C4-2B (cell line): Measurements from ENCODE around the gene TPBGL.

Experiments used
- H3K27ac ChIP-seq: fragments of 450-650 bp; 2 replicates; pipeline ENCODE4 v1.5.1; 2017
- ZFX ChIP-seq: fragments of 450-650 bp; IDR thresholded peaks from 2 replicates; pipeline ENCODE4 v1.6.1; 2017
- TF ChIP-seq, protein P1 (sequence below): fragments of 450-650 bp; conservative IDR thresholded peaks from 2 replicates; pipeline ENCODE4 v1.5.1; 2017; ENCODE audit warnings: mild to moderate bottlenecking

TPBGL gene

DNA sequence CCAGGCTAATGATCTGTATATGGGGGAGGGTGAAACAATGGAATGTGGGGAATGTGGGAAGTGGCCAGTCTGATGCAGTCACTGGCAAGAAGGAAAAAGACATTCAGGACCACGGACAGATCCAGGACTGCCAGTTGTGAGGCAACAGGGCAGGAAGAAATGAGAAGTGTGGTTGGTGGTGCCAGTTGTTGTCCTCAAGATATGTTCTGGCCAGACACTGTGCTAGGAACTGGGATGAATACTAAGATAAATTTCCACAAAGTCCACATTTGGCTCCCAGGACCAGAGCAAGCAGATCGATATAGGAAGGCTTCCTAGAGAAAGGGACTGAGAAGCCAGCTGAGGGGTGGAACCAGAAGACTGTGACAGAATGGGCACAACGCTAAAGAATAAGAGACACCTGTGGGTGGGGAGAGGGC is 6.8 kb upstream of the TPBGL start:
- no peak overlapping the region for H3K27ac ChIP-seq
- TF ChIP-seq, protein P1, sequence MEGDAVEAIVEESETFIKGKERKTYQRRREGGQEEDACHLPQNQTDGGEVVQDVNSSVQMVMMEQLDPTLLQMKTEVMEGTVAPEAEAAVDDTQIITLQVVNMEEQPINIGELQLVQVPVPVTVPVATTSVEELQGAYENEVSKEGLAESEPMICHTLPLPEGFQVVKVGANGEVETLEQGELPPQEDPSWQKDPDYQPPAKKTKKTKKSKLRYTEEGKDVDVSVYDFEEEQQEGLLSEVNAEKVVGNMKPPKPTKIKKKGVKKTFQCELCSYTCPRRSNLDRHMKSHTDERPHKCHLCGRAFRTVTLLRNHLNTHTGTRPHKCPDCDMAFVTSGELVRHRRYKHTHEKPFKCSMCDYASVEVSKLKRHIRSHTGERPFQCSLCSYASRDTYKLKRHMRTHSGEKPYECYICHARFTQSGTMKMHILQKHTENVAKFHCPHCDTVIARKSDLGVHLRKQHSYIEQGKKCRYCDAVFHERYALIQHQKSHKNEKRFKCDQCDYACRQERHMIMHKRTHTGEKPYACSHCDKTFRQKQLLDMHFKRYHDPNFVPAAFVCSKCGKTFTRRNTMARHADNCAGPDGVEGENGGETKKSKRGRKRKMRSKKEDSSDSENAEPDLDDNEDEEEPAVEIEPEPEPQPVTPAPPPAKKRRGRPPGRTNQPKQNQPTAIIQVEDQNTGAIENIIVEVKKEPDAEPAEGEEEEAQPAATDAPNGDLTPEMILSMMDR = no peak
- no peak for TF ChIP-seq ZFX

DNA sequence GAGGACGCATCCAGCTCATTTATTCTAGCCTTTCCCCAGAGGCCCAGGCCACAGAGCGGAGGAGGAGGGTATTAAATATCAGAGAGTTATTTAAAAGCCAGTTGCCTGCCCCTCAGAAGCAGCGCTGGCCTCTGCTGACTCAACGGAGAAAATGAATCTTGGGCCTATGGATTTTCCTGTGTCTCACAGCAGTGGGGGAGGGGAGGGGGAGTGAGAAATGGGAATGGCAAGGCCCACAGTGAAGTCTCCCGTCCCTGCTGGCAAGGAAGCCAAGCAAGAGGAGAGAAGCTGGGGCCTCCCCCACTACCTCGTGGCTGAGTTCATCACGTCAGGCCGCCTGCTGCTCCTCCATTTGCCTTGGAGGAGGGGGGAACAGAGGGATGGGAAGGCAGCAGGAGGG is 4.5 kb upstream of the TPBGL start:
- no peak overlapping the region for H3K27ac ChIP-seq
- no peak for TF ChIP-seq ZFX
- TF ChIP-seq, protein P1 = no peak

DNA sequence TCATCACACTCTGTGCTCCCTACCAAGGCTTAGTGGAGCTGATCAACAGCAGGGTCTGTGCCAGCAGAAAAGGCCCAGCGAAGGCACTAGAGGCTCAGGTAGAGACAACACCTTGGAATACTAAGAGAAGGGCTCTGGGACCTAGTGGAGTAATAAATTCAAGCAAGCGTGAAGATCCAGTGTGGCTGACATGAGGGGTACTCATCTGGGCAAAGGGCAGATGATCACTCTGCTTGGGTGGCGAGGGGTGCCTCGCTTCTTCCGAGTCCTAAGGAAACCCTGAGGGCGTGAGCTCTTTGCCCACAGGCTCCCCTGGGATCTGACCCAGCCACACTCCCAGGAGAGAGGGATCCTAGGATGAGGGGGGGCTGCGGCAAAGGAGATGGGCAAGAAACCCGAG is 3.5 kb upstream of the TPBGL start:
- H3K27ac ChIP-seq = no peak overlapping the region
- no peak for TF ChIP-seq ZFX
- TF ChIP-seq, protein P1 = no peak

DNA sequence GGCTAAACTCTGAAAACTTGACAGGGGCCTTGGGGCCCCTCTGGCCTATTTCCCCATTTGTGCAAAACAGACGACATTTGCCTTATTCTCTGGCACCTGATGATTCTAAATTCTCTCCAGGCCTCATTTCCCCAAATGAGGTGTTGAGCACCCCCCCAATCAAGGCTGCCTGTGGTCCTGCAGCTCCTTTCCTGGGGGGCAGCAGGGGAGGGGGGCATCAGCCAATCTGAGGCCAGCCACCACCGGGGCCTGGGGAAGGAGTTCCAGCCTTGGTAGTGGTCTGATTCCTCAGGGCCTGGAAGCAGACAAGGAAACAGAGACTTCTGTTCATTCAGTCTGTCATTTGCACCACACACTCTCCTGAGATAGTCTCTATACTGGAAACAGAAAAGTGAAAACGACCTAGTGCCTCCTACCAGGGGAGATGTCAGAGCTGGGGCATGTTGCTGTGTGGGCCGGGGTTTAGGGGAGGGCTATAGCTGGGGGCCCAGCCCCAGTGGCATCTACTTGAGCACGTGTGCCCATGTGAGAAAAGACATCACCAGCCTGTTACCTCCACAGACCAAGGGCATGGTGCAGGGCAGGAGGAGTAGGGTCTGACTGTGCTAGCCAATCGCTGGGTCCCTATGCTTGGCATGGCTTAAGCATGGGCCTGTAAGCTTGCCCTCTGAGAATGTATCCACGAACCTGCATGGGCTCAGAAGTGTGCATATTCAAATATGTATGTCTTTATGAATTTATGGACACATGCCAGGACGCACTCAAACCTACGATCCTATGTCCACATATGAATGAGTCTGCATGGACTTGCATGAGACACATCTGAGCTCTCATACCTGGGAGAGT is 1.8 kb upstream of the TPBGL start:
- TF ChIP-seq, protein P1 = no peak
- no peak for TF ChIP-seq ZFX
- no peak overlapping the region for H3K27ac ChIP-seq

DNA sequence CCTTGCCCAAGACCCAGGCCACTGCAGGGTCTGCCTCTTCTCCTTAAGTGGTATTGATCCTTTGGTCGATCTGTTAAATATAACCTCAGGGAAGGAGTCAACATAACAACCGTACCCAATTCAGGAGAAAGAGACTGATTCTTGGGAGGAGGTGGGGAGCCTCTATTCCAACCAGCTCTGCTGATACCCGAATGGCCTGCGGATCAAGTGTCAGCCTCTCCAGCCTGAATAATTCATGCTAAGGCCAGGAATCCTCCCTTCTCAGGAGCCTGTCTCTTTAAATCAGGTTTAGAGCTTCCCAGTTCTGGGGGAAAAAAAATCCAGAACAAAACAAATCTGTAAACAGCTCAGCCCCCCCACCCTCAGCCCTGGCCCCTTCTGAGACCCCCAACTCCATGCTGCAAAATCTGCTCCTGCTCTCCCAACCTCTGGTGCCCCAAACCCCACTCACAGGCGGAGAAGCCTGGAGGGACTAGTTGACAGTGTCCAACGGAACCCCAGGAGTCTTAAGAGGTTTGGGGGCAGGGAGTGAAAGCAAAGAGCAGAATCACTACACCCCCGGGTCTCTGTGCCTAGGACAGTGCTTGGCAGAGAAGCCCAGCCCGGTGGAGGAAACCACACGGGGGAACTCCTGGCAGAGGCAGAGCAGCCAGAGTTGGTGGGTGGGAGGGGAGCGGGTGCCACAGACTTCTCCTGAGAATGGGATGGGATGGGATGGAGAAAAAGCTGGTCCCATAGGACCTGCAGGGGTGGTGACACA is 863 bp upstream of the TPBGL start:
- H3K27ac ChIP-seq = no peak overlapping the region
- TF ChIP-seq, protein P1 = no peak
- TF ChIP-seq ZFX = no peak

DNA sequence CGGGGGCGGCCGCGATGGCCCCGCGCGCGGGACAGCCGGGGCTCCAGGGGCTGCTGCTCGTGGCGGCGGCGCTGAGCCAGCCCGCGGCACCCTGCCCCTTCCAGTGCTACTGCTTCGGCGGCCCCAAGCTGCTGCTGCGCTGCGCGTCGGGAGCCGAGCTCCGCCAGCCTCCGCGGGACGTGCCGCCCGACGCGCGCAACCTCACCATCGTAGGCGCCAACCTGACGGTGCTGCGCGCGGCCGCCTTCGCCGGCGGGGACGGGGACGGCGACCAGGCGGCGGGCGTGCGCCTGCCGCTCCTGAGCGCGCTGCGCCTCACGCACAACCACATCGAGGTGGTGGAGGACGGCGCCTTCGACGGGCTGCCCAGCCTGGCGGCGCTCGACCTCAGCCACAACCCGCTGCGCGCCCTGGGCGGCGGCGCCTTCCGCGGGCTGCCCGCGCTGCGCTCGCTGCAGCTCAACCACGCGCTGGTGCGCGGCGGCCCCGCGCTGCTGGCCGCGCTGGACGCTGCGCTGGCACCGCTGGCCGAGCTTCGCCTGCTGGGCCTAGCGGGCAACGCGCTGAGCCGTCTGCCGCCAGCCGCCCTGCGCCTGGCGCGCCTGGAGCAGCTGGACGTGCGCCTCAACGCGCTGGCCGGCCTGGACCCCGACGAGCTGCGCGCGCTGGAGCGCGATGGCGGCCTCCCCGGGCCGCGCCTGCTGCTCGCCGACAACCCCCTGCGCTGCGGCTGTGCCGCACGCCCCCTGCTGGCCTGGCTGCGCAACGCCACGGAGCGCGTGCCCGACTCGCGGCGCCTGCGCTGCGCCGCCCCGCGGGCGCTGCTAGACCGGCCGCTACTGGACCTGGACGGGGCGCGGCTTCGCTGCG is 697 bp downstream of the TPBGL start:
- TF ChIP-seq ZFX = peak; percentile 57; the same call in 1 of the 2 replicates
- TF ChIP-seq, protein P1 = peak; percentile 100

More for the DNA sequence above, 697 bp downstream of the TPBGL start:
- no peak overlapping the region for H3K27ac ChIP-seq
